Endodermal cell (in vitro differentiated cells): Measurements from ENCODE around the gene EXOSC10. TPM values are rescaled to one million over a fixed set of nuclear protein-coding genes. Genes with fewer than 3 reads are reported as not detected.

ENCODE experiments used
- DNase-seq: peaks from one replicate; pipeline ENCODE4 v3.0.0-alpha.2; 2017
- H3K27ac ChIP-seq: 2 replicates; pipeline ENCODE4 v1.5.1; 2013; ENCODE audit warnings: mild to moderate bottlenecking, low read depth, low read length, moderate library complexity
- H3K27me3 ChIP-seq: 2 replicates; pipeline ENCODE4 v1.6.1; 2013; ENCODE audit warnings: mild to moderate bottlenecking, low read length, moderate library complexity; ENCODE audit not compliant: insufficient read depth, control insufficient read depth, poor library complexity, severe bottlenecking
- H3K36me3 ChIP-seq: 2 replicates; pipeline ENCODE4 v1.7.0; 2013; ENCODE audit warnings: mild to moderate bottlenecking, low read length, moderate library complexity; ENCODE audit not compliant: control insufficient read depth, insufficient read depth
- H3K4me1 ChIP-seq: one replicate; pipeline ENCODE4 v1.7.0; 2013; ENCODE audit warnings: low read length; ENCODE audit not compliant: control insufficient read depth, insufficient read depth
- H3K4me3 ChIP-seq: 2 replicates; pipeline ENCODE4 v1.5.1; 2013; ENCODE audit warnings: mild to moderate bottlenecking, low read length, moderate library complexity
- H3K9ac ChIP-seq: 2 replicates; pipeline ENCODE4 v1.6.1; 2013; ENCODE audit warnings: mild to moderate bottlenecking, low read length, moderate library complexity; ENCODE audit not compliant: poor library complexity, severe bottlenecking; ENCODE audit errors: extremely low read depth
- H3K9me3 ChIP-seq: 2 replicates; pipeline ENCODE4 v1.6.1; 2013; ENCODE audit warnings: mild to moderate bottlenecking, low read length, moderate library complexity; ENCODE audit not compliant: control insufficient read depth
- H3K27ac Mint-ChIP-seq: 2 replicates; pipeline ENCODE4 v1.8.0; 2020; ENCODE audit warnings: mixed read lengths
- H3K27me3 Mint-ChIP-seq: 2 replicates; pipeline ENCODE4 v1.8.0; 2021; ENCODE audit warnings: mild to moderate bottlenecking, mixed read lengths; ENCODE audit not compliant: insufficient read depth
- H3K36me3 Mint-ChIP-seq: 2 replicates; pipeline ENCODE4 v1.8.0; 2020; ENCODE audit warnings: low read depth, mixed read lengths
- H3K4me1 Mint-ChIP-seq: 2 replicates; pipeline ENCODE4 v1.8.0; 2020; ENCODE audit warnings: mixed read lengths
- H3K4me3 Mint-ChIP-seq: 2 replicates; pipeline ENCODE4 v1.8.0; 2020; ENCODE audit warnings: mild to moderate bottlenecking, moderate library complexity, mixed read lengths
- H3K9me3 Mint-ChIP-seq: 2 replicates; pipeline ENCODE4 v1.8.0; 2020; ENCODE audit warnings: mild to moderate bottlenecking, mixed read lengths
- WGBS, 2 experiments: methylation state at CpG; one replicate each; pipeline versions ENCODE4 v1.1.5 to v1.1.7; 2013; ENCODE audit warnings: missing lambda C conversion rate in 2 of 2, mixed read lengths in 1 of 2; ENCODE audit not compliant: insufficient coverage in 1 of 2, insufficient read length in 1 of 2; 5-methylcytosine and 5-hydroxymethylcytosine counted together
- total RNA-seq, 2 donors: library from RNA; stranded (reverse); fragmentation: NEBNext Ultra II Directional in 1 of 2; extraction: Animal tissue kit (Norgen Biotek cat#: 25700) in 1 of 2; gene quantifications; 2 replicates in 1 of 2; 3 replicates in 1 of 2; pipeline ENCODE4 v1.2.1, GENCODE V29; 2021
- TF ChIP-seq, protein P1 (sequence below): fragments of 200-600 bp; sonication (generic); conservative IDR thresholded peaks from 2 replicates; pipeline ENCODE4 v1.5.0; 2021; ENCODE audit warnings: antibody characterized with exemption, mild to moderate bottlenecking

EXOSC10 gene
- total RNA-seq, 2 donors from 2014 or later = 81.4 to 89.7 TPM

GRCh38 chr1:11067716-11068599 is 31.7 kb downstream of the EXOSC10 start:
- H3K27me3 Mint-ChIP-seq = no peaks in the 10 kb centered on the region
- Histone ChIP-seq H3K4me1 (no peaks in the 10 kb centered on the region), H3K9me3 (no peaks in the 10 kb centered on the region), H3K36me3 (peaks cover 90% of the 10 kb centered on the region), H3K4me3 (no peak overlapping the region), H3K27ac (no peak overlapping the region), H3K27me3 (no peaks in the 10 kb centered on the region), H3K9ac (no peak overlapping the region)
- no peak overlapping the region for H3K27ac Mint-ChIP-seq
- WGBS, 2 experiments = 94% methylated on average over 12 to 18 of the region's 18 CpGs
- H3K9me3 Mint-ChIP-seq = no peaks in the 10 kb centered on the region
- TF ChIP-seq, protein P1, sequence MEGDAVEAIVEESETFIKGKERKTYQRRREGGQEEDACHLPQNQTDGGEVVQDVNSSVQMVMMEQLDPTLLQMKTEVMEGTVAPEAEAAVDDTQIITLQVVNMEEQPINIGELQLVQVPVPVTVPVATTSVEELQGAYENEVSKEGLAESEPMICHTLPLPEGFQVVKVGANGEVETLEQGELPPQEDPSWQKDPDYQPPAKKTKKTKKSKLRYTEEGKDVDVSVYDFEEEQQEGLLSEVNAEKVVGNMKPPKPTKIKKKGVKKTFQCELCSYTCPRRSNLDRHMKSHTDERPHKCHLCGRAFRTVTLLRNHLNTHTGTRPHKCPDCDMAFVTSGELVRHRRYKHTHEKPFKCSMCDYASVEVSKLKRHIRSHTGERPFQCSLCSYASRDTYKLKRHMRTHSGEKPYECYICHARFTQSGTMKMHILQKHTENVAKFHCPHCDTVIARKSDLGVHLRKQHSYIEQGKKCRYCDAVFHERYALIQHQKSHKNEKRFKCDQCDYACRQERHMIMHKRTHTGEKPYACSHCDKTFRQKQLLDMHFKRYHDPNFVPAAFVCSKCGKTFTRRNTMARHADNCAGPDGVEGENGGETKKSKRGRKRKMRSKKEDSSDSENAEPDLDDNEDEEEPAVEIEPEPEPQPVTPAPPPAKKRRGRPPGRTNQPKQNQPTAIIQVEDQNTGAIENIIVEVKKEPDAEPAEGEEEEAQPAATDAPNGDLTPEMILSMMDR = no peak
- peaks cover 80% of the 10 kb centered on the region for H3K36me3 Mint-ChIP-seq
- no peak overlapping the region for H3K4me3 Mint-ChIP-seq
- no peak for DNase-seq
- no peaks in the 10 kb centered on the region for H3K4me1 Mint-ChIP-seq

- H3K27me3 Mint-ChIP-seq = no peaks in the 10 kb centered on the region
- H3K9me3 Mint-ChIP-seq = no peaks in the 10 kb centered on the region
- no peak overlapping the region for H3K27ac Mint-ChIP-seq
- no peaks in the 10 kb centered on the region for H3K4me1 ChIP-seq
- peaks cover 2% of the 10 kb centered on the region for H3K4me1 Mint-ChIP-seq
- H3K4me3 Mint-ChIP-seq = no peak overlapping the region
- WGBS, 2 experiments = 100% methylated on average over 1 of the region's 1 CpG; no CpG with 5 or more reads in 1 of the 2 experiments
- H3K9ac ChIP-seq = no peak overlapping the region
- peaks cover 84% of the 10 kb centered on the region for H3K36me3 ChIP-seq
- DNase-seq = no peak
- TF ChIP-seq, protein P1 = no peak
- no peak overlapping the region for H3K27ac ChIP-seq
- no peak overlapping the region for H3K4me3 ChIP-seq
- no peaks in the 10 kb centered on the region for H3K9me3 ChIP-seq
- peaks cover 67% of the 10 kb centered on the region for H3K36me3 Mint-ChIP-seq
- no peaks in the 10 kb centered on the region for H3K27me3 ChIP-seq
These were observed 33.9 kb downstream of the EXOSC10 start for GRCh38 chr1:11065796-11066195.

- no peak overlapping the region for H3K4me3 Mint-ChIP-seq
- peaks cover 60% of the 10 kb centered on the region for H3K36me3 Mint-ChIP-seq
- Histone ChIP-seq H3K9ac (no peak overlapping the region), H3K9me3 (no peaks in the 10 kb centered on the region), H3K36me3 (peaks cover 77% of the 10 kb centered on the region), H3K27me3 (no peaks in the 10 kb centered on the region), H3K27ac (no peak overlapping the region), H3K4me3 (no peak overlapping the region), H3K4me1 (no peaks in the 10 kb centered on the region)
- no peak for DNase-seq
- H3K27ac Mint-ChIP-seq = no peak overlapping the region
- TF ChIP-seq, protein P1 = no peak
- no peaks in the 10 kb centered on the region for H3K27me3 Mint-ChIP-seq
- WGBS, 2 experiments = 96 to 97% methylated on average over 3 of the region's 3 CpGs
- peaks cover 5% of the 10 kb centered on the region for H3K4me1 Mint-ChIP-seq
- H3K9me3 Mint-ChIP-seq = no peaks in the 10 kb centered on the region
These were observed 34.7 kb downstream of the EXOSC10 start for GRCh38 chr1:11064942-11065341.
